ENCODE results near the gene LRRD1.

Gene LRRD1

GRCh38 chr7:92155108-92155739, 23.7 kb downstream of the LRRD1 start (continued):
- TF ChIP-seq HOXA7 (CRISPR knock-in tag; IDR thresholded peaks at IDR 0.05; ENCODE audit: borderline replicate concordance), result no peak
- no peak for TF ChIP-seq ZNF140 (tag by site-specific recombination; IDR thresholded peaks at IDR 0.05)

- CTCF ChIA-PET, result interaction anchor here (1.1 kb wide), 1 partner anchor 52 kb away, joined by 3 read pairs; no protein-coding TSS in a partner anchor
- H3K4me1 ChIP-seq (ENCODE audit: control insufficient read depth, insufficient read depth, low read length), result no peaks in the 10 kb centered on the region
- POLR2A ChIA-PET, result no interaction called here
- no peak overlapping the region for H3K27ac ChIP-seq (ENCODE audit: extremely low read depth, low read depth, low read length)
- H3K4me3 ChIP-seq (ENCODE audit: low read depth, low read length), result no peak overlapping the region
- H3K36me3 ChIP-seq (ENCODE audit: control insufficient read depth in 2 of 2, insufficient read depth in 1 of 2, low read length in 2 of 2), result no peaks in the 10 kb centered on the region
- no peaks in the 10 kb centered on the region for H3K9me3 ChIP-seq (ENCODE audit: control insufficient read depth, insufficient read depth, low read depth, low read length)
- no peak for TF ChIP-seq ZSCAN5A (tag by site-specific recombination; IDR thresholded peaks at IDR 0.05)
- TF ChIP-seq ZNF16 (tag by site-specific recombination; IDR thresholded peaks at IDR 0.05; ENCODE audit: low read depth), result no peak
- no peak for TF ChIP-seq ZNF335 (tag by site-specific recombination; conservative IDR thresholded peaks at IDR 0.05)
- no peak for TF ChIP-seq ZNF639 (tag by site-specific recombination; IDR thresholded peaks at IDR 0.05)
- no peak for TF ChIP-seq ZNF549 (tag by site-specific recombination; IDR thresholded peaks at IDR 0.05)
- no peak for TF ChIP-seq YY2 (tag by site-specific recombination; IDR thresholded peaks at IDR 0.05)
- no peak for TF ChIP-seq ZFHX2 (tag by site-specific recombination; conservative IDR thresholded peaks at IDR 0.05)
- no peak for TF ChIP-seq ZNF501 (tag by site-specific recombination; IDR thresholded peaks at IDR 0.05)
- TF ChIP-seq AEBP2 (tag by site-specific recombination; IDR thresholded peaks at IDR 0.05; ENCODE audit: borderline replicate concordance), result no peak
- TF ChIP-seq KLF16 (tag by site-specific recombination; IDR thresholded peaks at IDR 0.05), result no peak
- no peak for TF ChIP-seq ZNF133 (tag by site-specific recombination; IDR thresholded peaks at IDR 0.05)
- TF ChIP-seq ZNF548 (tag by site-specific recombination; IDR thresholded peaks at IDR 0.05), result no peak
- no peak for TF ChIP-seq EGR2 (tag by site-specific recombination; IDR thresholded peaks at IDR 0.05; ENCODE audit: low read depth)
- TF ChIP-seq GFI1B (tag by site-specific recombination; IDR thresholded peaks at IDR 0.05), result no peak
These were observed 28.4 kb downstream of the LRRD1 start for GRCh38 chr7:92150450-92151017.

- H3K27ac ChIP-seq (ENCODE audit: extremely low read depth, low read depth, low read length), result no peak overlapping the region
- ChIA-PET CTCF (no interaction called here), POLR2A (no interaction called here)
- H3K4me1 ChIP-seq (ENCODE audit: control insufficient read depth, insufficient read depth, low read length), result no peaks in the 10 kb centered on the region
- no peaks in the 10 kb centered on the region for H3K9me3 ChIP-seq (ENCODE audit: control insufficient read depth, insufficient read depth, low read depth, low read length)
- H3K4me3 ChIP-seq (ENCODE audit: low read depth, low read length), result no peak overlapping the region
- no peaks in the 10 kb centered on the region for H3K36me3 ChIP-seq (ENCODE audit: control insufficient read depth in 2 of 2, insufficient read depth in 1 of 2, low read length in 2 of 2)
- TF ChIP-seq ZSCAN18 (tag by site-specific recombination; IDR thresholded peaks at IDR 0.05), result no peak
- no peak for TF ChIP-seq OSR2 (tag by site-specific recombination; IDR thresholded peaks at IDR 0.05)
- TF ChIP-seq AEBP2 (tag by site-specific recombination; IDR thresholded peaks at IDR 0.05; ENCODE audit: borderline replicate concordance), result no peak
- no peak for TF ChIP-seq ZNF529 (tag by site-specific recombination; IDR thresholded peaks at IDR 0.05; ENCODE audit: insufficient replicate concordance)
- no peak for TF ChIP-seq ZSCAN23 (tag by site-specific recombination; IDR thresholded peaks at IDR 0.05)
- TF ChIP-seq ZNF560 (tag by site-specific recombination; IDR thresholded peaks at IDR 0.05; ENCODE audit: borderline replicate concordance), result no peak
- no peak for TF ChIP-seq BCL11A (tag by site-specific recombination; IDR thresholded peaks at IDR 0.05; ENCODE audit: low read depth)
- no peak for TF ChIP-seq ZNF148 (tag by site-specific recombination; IDR thresholded peaks at IDR 0.05; ENCODE audit: borderline replicate concordance)
These were observed 29.2 kb downstream of the LRRD1 start for GRCh38 chr7:92149736-92150239.
